HG03025 (cell line): ENCODE measurements around the gene LRRC4.

Experiments used
- ATAC-seq: cut with Tn5 transposase; IDR thresholded peaks from one replicate; pipeline ENCODE4 v1.9.1; 2021; ENCODE audit warnings: mild to moderate bottlenecking, moderate library complexity; ENCODE audit not compliant: unreplicated experiment, low FRiP score

Gene LRRC4

DNA sequence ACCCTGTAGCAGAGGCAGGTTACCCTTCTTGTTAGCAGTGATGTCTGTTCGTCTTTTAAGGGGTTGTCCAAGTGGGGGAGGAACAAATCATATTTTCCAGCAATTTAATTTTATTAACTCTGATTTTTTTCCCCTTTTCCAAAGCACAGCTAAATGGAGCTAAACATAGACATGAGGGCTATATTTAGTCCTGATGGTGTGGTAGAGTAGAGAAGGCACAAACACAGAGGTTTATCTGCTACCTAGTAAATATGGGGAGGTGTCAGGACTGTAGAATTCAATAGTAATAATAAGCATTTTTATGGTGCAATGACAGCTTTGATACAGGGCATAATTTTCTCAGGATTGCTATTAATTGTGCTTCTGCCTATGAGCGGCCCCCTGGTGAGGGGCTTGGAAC lies 22.5 kb downstream of the LRRC4 start:
- ATAC-seq: no peak

DNA sequence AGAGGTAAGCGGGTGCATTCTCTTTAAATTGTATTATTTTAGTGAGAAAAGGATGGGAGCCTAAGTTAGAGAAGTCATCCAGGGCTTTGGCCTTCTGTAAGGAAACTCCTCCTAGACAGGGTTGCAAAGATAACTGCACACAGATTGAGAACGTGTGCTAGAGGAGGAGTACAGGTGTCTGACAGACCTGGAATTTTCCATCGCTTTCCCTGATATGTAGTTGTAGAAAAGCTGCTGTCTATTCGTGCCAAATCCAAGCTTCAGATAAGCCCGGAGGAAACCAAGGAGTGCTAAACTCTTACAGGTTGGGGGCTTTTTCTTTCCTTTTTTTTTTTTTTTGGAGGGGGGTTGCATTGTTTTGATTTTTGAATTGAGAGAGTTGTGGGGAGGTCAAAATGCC lies 23.1 kb downstream of the LRRC4 start:
- ATAC-seq: no peak

DNA sequence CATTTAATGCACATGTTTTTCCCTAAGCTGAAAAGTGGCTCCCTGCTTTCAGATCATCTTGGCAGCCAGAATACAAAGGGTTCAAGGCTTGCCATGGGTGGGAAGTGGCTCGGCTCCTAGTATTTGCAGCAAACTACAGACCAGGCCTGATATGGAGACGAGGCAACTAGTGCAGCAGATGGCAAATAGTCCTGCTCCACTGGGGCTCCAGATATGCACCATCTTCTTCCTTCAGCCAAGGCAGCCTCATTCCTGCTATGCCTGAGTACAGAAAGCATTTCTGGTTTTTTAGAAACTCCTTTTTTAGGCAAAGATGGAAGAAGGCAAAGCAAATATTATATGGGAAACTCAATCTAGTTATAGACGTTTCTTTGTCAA lies 23.9 kb downstream of the LRRC4 start:
- no peak for ATAC-seq

- ATAC-seq: no peak
These were observed 24.5 kb downstream of the LRRC4 start for GRCh38 chr7:128006550-128007302.

DNA sequence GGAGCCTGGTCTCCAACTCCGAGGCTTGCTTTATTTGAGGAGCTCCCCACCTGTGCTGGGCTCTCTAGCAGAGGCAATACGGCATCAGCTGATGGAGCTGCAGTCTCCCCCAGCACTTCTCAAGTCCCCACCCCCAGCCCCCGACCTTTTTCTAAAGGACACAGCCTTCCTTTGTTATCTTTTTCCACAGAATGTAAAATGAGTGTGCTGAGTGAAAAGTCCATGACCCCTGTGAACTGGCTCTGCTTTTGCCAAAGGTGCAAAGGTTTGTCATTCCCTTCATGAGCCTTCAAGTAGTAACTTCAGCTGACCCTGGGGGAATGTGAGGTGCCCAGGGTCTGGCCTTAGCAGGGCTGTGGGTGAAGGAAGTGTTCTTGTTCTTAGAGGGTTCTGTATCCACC lies 25.5 kb downstream of the LRRC4 start:
- ATAC-seq: no peak

DNA sequence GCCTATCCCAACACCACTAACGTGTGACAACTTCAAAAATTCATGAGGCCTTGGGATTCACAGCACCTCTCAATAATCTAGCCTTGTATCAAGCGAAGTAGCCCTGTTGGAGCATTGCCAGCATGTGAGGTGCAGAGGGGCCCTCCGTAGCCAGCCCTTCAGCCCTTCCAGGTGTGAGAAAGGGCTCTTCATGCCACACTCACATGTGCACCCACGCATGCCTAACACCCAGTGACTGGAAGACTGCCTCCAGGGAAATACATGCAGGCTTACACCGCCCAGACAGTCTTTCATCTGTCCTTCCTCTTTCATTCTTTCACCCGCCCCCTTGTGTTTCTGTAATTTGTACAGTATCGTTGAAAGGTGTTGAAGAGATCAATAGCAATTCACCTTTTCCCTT lies 26.1 kb downstream of the LRRC4 start:
- ATAC-seq: no peak

DNA sequence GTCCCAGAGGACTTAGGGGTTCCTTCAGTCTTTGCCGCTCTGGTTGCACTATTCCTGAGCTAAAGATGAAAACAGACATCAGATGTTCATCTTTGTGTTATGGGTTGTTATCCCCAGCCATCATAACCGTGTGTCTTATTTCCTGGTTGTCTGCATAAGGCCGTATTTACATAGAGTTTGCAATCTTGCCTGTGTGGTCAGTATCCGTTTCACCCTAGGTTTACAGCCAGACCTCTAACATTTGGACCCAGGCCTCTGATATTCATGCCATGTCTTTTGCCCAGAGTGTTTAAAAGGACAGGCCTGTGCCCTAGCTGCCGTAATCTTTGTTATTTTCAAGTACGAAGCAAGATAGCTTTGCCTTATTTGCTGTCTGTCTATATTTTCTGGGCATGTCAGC lies 26.6 kb downstream of the LRRC4 start:
- no peak for ATAC-seq

DNA sequence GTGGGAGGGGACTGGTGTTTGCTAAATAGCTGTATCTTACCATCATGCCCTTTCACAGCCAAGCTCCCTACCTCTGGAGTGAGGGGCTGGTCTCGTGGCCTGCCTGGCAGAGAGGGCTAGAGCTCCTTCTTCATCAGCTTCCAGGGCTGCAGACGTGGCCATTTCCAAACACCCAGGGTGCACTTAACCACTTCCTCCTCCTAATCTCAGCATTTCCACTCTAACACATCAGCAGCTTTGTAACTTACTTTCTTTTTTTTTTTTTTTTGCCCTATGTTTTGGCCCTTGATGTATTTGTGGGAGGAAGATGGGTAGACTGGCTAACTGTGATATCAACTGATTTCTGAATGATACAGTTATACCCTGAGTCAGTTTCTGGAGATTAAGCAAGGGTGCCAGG lies 27.4 kb downstream of the LRRC4 start:
- ATAC-seq: no peak

DNA sequence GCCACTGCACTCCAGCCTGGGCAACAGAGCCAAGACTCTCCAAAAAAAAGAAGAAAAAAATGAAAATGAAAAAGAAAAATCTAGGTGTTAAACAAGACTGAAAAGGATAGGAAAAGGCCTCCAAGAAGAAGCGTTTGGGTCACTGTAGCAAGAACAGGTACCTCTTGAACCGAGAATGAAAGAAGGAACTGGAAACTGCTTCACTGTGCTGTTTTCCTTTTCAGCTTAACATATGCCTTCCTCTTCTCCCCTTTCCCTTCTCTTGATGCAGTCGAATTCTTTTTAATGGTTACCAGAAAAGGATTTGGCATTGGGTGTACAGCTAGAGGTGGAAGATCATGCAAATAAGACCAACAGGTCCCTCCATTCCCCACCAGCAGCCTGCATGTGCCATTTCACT lies 28.1 kb downstream of the LRRC4 start:
- peak; percentile 59 for ATAC-seq

- peak; percentile 56 for ATAC-seq
These were observed 30.4 kb downstream of the LRRC4 start for GRCh38 chr7:128000854-128001265.

- no peak for ATAC-seq
These were observed 31.2 kb downstream of the LRRC4 start for GRCh38 chr7:128000048-128000447.

DNA sequence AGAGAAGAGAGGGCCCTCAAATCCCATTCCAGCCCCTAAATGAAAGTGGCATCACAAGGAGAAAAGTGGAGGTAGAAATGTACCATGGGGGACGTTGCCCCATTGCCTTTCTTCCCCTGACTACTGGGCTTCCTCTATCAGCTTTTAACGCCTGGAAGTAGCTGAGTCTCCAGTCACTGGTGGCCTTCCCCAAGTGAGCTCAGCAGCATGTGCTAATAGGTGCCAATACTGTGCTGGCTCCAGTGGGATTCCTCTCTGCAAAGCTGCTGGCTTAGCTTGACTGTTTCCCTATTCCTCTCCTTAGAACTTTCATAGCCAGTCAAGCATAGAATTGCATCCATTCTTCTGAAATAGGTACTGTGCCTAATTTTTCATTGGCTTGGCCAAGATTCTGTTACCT lies 32.6 kb downstream of the LRRC4 start:
- ATAC-seq: no peak

GRCh38 chr7:127997226-127997922 lies 33.9 kb downstream of the LRRC4 start:
- ATAC-seq: no peak

DNA sequence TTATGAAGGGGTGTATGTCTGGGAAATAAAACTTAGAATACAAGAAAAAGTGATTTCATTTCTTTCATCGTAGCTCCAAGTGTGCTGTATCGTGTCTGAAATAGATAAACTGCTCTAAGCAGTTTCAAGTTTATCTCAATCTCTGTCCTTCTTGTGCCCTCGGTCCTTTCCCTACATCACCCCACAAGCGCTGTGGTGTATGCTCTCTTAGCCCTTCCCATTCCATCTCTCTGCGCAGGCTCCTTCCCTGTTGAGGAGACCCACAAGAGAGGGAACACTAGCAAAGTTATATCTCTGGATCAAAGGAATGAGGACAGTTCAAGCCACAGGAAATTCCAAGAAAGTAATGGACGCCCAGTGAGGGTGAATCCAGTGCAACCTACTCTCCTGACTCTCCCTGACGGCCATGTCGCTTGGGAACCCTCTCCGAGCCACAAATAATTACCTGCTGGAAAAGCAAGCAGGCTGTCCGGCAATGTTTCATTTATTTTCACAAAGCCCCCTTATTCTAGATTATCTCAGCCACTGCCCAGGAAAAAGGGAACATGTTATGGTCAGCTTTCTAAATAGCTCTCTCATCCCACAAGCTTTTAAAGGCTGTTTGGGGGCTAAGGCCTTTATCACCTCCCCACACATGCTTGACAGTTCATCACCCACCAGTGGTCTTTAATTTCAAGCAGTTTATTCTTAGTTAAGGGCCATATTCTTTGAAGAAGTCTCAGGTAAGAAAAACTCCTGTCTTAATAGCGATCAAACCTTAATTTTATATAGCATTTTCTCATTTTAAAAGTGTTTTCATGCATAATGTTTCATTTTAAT lies 34.8 kb downstream of the LRRC4 start:
- ATAC-seq: no peak

DNA sequence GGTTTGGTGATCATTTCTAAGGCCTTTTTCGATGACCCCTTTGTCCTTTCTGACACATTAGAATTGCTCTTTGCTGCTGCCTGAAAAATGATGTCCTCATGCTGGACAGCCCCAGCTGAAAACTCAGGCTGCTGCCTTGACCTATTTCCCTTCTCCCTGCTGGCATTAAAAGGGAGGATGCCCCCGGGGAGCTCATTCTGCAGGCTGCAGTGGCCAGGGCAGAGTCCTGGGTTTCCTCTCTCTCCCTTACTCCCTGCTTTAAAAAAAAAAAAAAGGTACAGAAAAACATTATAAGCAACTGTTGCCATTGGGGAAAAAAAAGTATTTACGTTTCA lies 35.4 kb downstream of the LRRC4 start:
- no peak for ATAC-seq

DNA sequence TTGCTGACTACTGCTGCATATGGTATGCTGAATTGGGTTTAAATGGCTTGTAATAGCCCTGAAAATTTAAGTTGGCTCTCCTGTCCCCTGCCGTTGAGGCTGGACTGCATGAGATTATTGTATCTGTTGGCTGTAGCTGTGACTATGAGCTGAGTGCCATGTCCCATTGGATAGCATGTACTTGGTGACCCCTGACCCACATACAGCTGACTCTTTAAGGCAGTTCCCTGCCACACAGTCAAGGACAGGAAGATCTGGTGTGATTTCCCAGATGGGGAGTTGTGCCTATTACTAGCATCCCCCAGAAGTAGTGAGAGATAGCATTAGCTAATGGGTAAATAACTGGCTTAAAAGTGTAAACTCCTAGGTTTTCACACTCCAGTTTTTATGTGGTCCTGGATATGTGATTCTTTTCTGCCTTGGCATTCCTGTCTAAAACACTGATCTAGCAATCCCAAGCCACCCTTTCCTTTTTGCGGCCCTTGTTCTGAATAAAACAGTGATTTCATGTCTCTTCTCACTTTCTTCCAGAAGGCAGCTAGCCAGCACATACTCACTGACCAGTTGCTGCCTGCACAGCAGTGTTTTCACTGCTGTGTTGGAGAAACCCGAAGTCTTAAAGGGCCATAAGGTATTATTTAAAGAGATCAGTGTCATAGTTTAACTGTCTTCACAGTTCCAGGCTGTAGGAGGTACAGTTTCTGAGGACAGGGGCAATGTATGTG lies 35.9 kb downstream of the LRRC4 start:
- no peak for ATAC-seq

DNA sequence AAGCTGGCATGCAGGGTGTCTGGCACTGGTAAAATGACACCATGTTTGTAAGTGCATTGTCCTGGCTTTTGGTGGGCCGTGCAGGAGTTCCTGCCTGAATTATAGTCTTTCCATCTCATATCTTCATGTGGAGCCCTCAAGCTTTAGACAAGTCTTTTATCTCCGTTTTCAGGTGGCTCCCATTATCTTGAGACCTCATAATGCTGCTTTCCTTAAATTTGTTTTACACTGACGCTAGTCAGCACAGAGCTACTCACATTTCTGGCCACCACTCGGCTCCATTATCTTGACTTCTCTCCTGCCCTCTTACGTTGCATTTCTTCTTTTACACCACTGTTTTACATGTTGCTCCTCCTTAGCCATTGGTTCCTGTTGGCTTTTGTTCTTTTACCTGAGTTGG lies 37.2 kb downstream of the LRRC4 start:
- no peak for ATAC-seq

DNA sequence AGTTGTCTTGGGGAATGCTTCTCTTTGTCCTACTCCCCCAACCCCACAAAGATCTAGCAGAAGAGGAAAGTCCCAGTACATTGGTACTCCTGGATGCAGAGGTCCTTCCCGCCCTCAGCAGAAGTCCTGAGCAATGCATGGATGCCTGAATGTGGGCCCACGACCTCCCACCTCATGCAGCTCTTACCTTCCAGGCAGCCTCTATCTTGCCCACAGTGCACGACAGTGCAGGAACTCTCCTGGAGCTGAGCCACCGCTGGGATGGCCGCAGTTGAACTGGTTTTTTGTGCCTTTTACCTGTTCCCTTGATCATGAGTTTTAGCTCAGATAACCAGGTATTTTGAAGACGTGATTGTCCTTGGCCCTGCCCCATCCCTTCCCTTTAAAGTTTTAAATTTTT lies 37.9 kb downstream of the LRRC4 start:
- no peak for ATAC-seq

DNA sequence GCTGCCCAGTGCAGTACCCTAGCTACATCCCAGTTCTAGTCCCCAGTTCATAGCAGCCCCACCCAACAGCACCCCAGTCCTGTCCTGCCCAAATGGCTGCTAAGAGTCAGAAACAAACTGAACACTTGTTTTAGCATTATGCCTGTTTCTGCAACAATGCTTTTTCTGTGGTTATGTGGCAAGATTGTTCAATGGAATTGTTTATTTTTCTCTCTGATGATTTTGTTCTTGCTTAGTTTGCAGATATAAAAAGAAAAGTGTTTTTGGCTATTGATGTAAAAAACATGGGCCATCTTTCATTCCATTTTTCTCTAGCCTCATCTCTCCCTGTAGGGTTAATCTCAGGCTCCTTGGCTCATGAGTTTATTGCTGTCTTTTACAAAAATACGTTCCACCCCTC lies 42.5 kb downstream of the LRRC4 start:
- no peak for ATAC-seq

DNA sequence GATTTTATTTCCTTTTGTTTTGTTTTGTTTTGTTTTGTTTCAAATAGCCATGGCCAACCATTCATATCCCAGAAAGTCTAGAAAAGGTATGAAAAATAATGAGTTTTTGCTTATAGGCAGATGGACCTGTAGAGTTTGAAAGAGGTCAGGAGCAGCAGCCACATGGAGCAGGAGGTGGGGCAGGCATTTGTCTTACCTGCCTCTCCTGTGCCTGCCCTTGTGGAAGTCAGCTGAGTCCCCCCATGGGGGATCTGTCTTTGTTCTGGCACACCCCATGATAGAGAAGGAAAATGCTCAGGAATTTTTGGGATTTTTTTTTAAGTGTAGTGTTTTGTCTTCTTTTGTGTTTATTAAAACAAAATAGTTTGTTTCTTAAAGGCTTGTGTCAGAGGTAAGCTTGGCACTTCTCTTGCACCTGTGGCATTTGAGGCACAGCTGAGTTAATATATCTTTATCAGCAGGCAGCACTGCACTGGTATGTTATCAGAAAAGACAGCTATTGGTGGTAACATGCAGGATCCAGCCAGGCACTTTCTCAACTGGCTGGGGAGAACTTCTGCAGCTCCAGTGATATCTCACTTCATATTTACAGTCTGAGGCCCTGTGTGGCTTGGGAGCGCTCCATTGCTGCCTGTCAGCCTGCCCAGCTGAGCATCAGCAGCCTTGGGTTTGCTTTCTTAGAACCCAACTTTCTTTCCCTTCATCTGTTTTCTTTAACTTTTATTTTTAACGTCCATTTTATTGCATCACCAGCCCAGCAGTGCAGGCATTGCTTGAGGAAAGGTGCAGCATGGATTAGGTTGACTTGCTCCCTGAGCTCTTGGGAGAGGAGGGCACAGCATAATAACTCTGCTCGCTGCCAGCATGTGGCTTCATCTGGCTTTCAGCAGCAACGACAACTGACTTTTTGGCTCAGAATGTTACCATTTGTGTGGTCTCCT lies 44.4 kb downstream of the LRRC4 start:
- no peak for ATAC-seq
